NCI-H187 treated with DMSO at 0.1 percent for 48 hours (cell line): ENCODE measurements around the gene DDR2.
"Not testable (repeated sequence)": the region's sequence is repeated elsewhere in the genome, so short reads cannot be mapped to it uniquely, and the experiment has no call there.

Experiments
- DNase-seq: peaks from one replicate; lab custom pipeline; 2025; lab: John Stamatoyannopoulos, UW

The DDR2 gene

GRCh38 chr1:162779043-162779442 lies 146.8 kb downstream of the DDR2 start:
- no peak for DNase-seq

GRCh38 chr1:162782671-162783070 lies 150.4 kb downstream of the DDR2 start:
- DNase-seq = no peak

- DNase-seq = not testable (repeated sequence)
Observed at GRCh38 chr1:162784926-162785325, 152.7 kb downstream of the DDR2 start.

GRCh38 chr1:162788783-162789182 lies 156.5 kb downstream of the DDR2 start:
- not testable (repeated sequence) for DNase-seq

GRCh38 chr1:162790303-162790984 lies 158.2 kb downstream of the DDR2 start, which contains the start of gene HSD17B7:
TSS of gene HSD17B7 (plus strand) at chr1:162790702. CDS start at chr1:162790801, 99 bp downstream.
- peak; percentile 68 for DNase-seq

- DNase-seq = not testable (repeated sequence)
Observed at GRCh38 chr1:162790985-162791357, 158.7 kb downstream of the DDR2 start.

GRCh38 chr1:162794284-162794683 lies 162.0 kb downstream of the DDR2 start:
- not testable (repeated sequence) for DNase-seq

GRCh38 chr1:162796617-162797279 lies 164.5 kb downstream of the DDR2 start:
- not testable (repeated sequence) for DNase-seq

GRCh38 chr1:162799995-162800830 lies 167.9 kb downstream of the DDR2 start:
- peak; percentile 31 for DNase-seq

- not testable (repeated sequence) for DNase-seq
Observed at GRCh38 chr1:162807503-162807902, 175.2 kb downstream of the DDR2 start.

- DNase-seq = not testable (repeated sequence)
Observed at GRCh38 chr1:162812357-162812756, 180.1 kb downstream of the DDR2 start.

- not testable (repeated sequence) for DNase-seq
Observed at GRCh38 chr1:162818136-162818535, 185.9 kb downstream of the DDR2 start.

GRCh38 chr1:162818666-162819065 lies 186.4 kb downstream of the DDR2 start:
- not testable (repeated sequence) for DNase-seq

GRCh38 chr1:162822391-162823200 lies 190.3 kb downstream of the DDR2 start:
- no peak for DNase-seq

GRCh38 chr1:162823231-162823630 lies 191.0 kb downstream of the DDR2 start:
- no peak for DNase-seq

GRCh38 chr1:162823771-162824525 lies 191.7 kb downstream of the DDR2 start:
- no peak for DNase-seq

- no peak for DNase-seq
Observed at GRCh38 chr1:162829268-162829667, 197.0 kb downstream of the DDR2 start.

GRCh38 chr1:162832470-162832869 lies 200.2 kb downstream of the DDR2 start:
- DNase-seq = no peak

- no peak for DNase-seq
Observed at GRCh38 chr1:162835157-162835899, 203.1 kb downstream of the DDR2 start.
